ENCODE measurements around the gene KRTAP4-8.
A peak's percentile ranks its signal among the peaks of the same experiment; 100 is the strongest.
"Not testable (repeated sequence)": the region's sequence is repeated elsewhere in the genome, so short reads cannot be mapped to it uniquely, and the experiment has no call there.

KRTAP4-8 gene

DNA sequence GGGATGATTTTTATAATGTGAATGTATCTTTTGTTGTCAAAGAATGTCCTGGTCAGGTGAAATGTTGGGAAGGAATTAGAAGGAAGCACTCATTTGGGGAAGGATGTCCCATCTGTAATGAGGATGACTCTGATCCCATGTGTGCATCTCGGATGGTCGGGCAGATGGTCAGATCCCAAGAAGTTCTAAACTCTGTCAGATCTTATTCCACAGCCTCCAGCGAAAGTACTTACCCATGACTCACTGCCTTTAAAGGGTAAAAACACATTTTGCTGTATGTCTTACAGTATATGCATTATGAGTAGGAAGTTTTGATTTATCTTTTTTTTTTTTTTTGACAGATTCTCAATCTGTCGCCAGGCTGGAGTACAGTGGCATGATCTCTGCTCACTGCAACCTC lies 20.8 kb upstream of the KRTAP4-8 start:
- Histone ChIP-seq H3K4me2 (ENCODE audit: low read length) (no peak overlapping the region), H3K27me3 (ENCODE audit: control insufficient read depth, low read length) (no peaks in the 10 kb centered on the region), H3K4me3 (ENCODE audit: low read length) (no peak overlapping the region), H3K27ac (ENCODE audit: low read depth, low read length) (peak overlapping the region; percentile 91), H3K79me2 (ENCODE audit: control insufficient read depth, low read length) (no peaks in the 10 kb centered on the region), H3K36me3 (ENCODE audit: control insufficient read depth, low read length) (peaks cover 13% of the 10 kb centered on the region), H3K4me1 (ENCODE audit: control insufficient read depth, low read length) (peaks cover 82% of the 10 kb centered on the region), H3K9me3 (ENCODE audit: control insufficient read depth, insufficient read depth, low read length) (peaks cover 17% of the 10 kb centered on the region), H4K20me1 (ENCODE audit: control insufficient read depth, insufficient read depth, low read depth, low read length) (no peaks in the 10 kb centered on the region), H3F3A (ENCODE audit: control insufficient read depth, insufficient read depth) (peaks cover 18% of the 10 kb centered on the region), H3K9me2 (replicated peaks; ENCODE audit: control insufficient read depth, low read length) (no peaks in the 10 kb centered on the region)
- no peak for TF ChIP-seq EZH2phosphoT487 (IDR thresholded peaks at IDR 0.05; ENCODE audit: borderline replicate concordance, low read length)
- TF ChIP-seq, protein P1, sequence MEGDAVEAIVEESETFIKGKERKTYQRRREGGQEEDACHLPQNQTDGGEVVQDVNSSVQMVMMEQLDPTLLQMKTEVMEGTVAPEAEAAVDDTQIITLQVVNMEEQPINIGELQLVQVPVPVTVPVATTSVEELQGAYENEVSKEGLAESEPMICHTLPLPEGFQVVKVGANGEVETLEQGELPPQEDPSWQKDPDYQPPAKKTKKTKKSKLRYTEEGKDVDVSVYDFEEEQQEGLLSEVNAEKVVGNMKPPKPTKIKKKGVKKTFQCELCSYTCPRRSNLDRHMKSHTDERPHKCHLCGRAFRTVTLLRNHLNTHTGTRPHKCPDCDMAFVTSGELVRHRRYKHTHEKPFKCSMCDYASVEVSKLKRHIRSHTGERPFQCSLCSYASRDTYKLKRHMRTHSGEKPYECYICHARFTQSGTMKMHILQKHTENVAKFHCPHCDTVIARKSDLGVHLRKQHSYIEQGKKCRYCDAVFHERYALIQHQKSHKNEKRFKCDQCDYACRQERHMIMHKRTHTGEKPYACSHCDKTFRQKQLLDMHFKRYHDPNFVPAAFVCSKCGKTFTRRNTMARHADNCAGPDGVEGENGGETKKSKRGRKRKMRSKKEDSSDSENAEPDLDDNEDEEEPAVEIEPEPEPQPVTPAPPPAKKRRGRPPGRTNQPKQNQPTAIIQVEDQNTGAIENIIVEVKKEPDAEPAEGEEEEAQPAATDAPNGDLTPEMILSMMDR (IDR thresholded peaks at IDR 0.05; ENCODE audit: low read depth, low read length, poor library complexity, severe bottlenecking) = no peak

DNA sequence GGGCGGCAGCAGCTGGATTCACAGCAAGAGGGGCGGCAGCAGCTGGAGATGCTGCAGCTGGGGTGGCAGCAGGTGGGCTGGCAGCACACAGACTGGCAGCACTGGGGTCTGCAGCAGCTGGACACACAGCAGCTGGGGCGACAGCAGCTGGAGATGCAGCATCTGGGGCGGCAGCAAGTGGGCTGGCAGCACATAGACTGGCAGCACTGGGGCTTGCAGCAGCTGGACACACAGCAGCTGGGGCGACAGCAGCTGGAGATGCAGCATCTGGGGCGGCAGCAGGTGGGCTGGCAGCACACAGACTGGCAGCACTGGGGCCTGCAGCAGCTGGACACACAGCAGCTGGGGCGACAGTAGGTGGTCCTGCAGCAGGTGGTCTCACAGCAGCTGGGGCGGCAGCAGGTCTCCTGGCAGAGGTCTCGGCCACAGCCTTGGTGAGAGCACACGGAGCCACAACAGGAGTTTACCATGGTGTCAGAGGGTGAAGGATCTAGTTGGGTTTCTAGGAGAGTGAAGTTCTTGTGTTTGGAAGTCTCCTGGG lies 20.0 kb upstream of the KRTAP4-8 start, which contains the start of gene KRTAP4-11:
Gene KRTAP4-11 (minus strand): TSS at position 528 of the 541 bp plus-strand sequence. CDS start 58 bp downstream, at position 470.
- Histone ChIP-seq H3K36me3 (ENCODE audit: control insufficient read depth, low read length) (peaks cover 13% of the 10 kb centered on the region), H3K4me2 (ENCODE audit: low read length) (0 out of 2 replicates have a peak within 1 kb of the TSS, but pooled peaks have one; percentile 55), H3F3A (ENCODE audit: control insufficient read depth, insufficient read depth) (peaks cover 15% of the 10 kb centered on the region), H3K9me3 (ENCODE audit: control insufficient read depth, insufficient read depth, low read length) (peaks cover 17% of the 10 kb centered on the region), H3K4me1 (ENCODE audit: control insufficient read depth, low read length) (peaks cover 75% of the 10 kb centered on the region), H3K27ac (ENCODE audit: low read depth, low read length) (peak within 1 kb of the TSS; percentile 91)
- not testable (repeated sequence) for H3K79me2 ChIP-seq (ENCODE audit: control insufficient read depth, low read length); H3K27me3 ChIP-seq (ENCODE audit: control insufficient read depth, low read length); H3K9me2 ChIP-seq (replicated peaks; ENCODE audit: control insufficient read depth, low read length); H3K4me3 ChIP-seq (ENCODE audit: low read length); H4K20me1 ChIP-seq (ENCODE audit: control insufficient read depth, insufficient read depth, low read depth, low read length)

GRCh38 chr17:41116297-41116696 lies 18.4 kb upstream of the KRTAP4-8 start:
- no peaks in the 10 kb centered on the region for H3K79me2 ChIP-seq (ENCODE audit: control insufficient read depth, low read length)
- H3K9me2 ChIP-seq (replicated peaks; ENCODE audit: control insufficient read depth, low read length) = no peaks in the 10 kb centered on the region
- H3K4me3 ChIP-seq (ENCODE audit: low read length) = peak overlapping the region; percentile 44
- peaks cover 15% of the 10 kb centered on the region for H3F3A ChIP-seq (ENCODE audit: control insufficient read depth, insufficient read depth)
- peaks cover 59% of the 10 kb centered on the region for H3K4me1 ChIP-seq (ENCODE audit: control insufficient read depth, low read length)
- no peaks in the 10 kb centered on the region for H3K27me3 ChIP-seq (ENCODE audit: control insufficient read depth, low read length)
- peaks cover 2% of the 10 kb centered on the region; the same call in 1 of the 2 replicates for H3K36me3 ChIP-seq (ENCODE audit: control insufficient read depth, low read length)
- peaks cover 11% of the 10 kb centered on the region for H3K9me3 ChIP-seq (ENCODE audit: control insufficient read depth, insufficient read depth, low read length)
- H4K20me1 ChIP-seq (ENCODE audit: control insufficient read depth, insufficient read depth, low read depth, low read length) = no peaks in the 10 kb centered on the region
- no peak for TF ChIP-seq EZH2phosphoT487 (IDR thresholded peaks at IDR 0.05; ENCODE audit: borderline replicate concordance, low read length)
- TF ChIP-seq, protein P1 (IDR thresholded peaks at IDR 0.05; ENCODE audit: low read depth, low read length, poor library complexity, severe bottlenecking) = no peak
- H3K4me2 ChIP-seq (ENCODE audit: low read length) = peak overlapping the region; percentile 55
- H3K27ac ChIP-seq (ENCODE audit: low read depth, low read length) = peak overlapping the region; percentile 50

GRCh38 chr17:41111151-41111885 lies 13.4 kb upstream of the KRTAP4-8 start:
- no peak overlapping the region for H3K27ac ChIP-seq (ENCODE audit: low read depth, low read length)
- H3F3A ChIP-seq (ENCODE audit: control insufficient read depth, insufficient read depth) = no peaks in the 10 kb centered on the region
- H4K20me1 ChIP-seq (ENCODE audit: control insufficient read depth, insufficient read depth, low read depth, low read length) = no peaks in the 10 kb centered on the region
- H3K9me2 ChIP-seq (replicated peaks; ENCODE audit: control insufficient read depth, low read length) = no peaks in the 10 kb centered on the region
- TF ChIP-seq, protein P1 (IDR thresholded peaks at IDR 0.05; ENCODE audit: low read depth, low read length, poor library complexity, severe bottlenecking) = no peak
- no peak for TF ChIP-seq EZH2phosphoT487 (IDR thresholded peaks at IDR 0.05; ENCODE audit: borderline replicate concordance, low read length)
- no peak overlapping the region for H3K4me3 ChIP-seq (ENCODE audit: low read length)
- peaks cover 24% of the 10 kb centered on the region for H3K4me1 ChIP-seq (ENCODE audit: control insufficient read depth, low read length)
- H3K4me2 ChIP-seq (ENCODE audit: low read length) = no peak overlapping the region
- H3K27me3 ChIP-seq (ENCODE audit: control insufficient read depth, low read length) = no peaks in the 10 kb centered on the region
- H3K9me3 ChIP-seq (ENCODE audit: control insufficient read depth, insufficient read depth, low read length) = peaks cover 17% of the 10 kb centered on the region
- H3K79me2 ChIP-seq (ENCODE audit: control insufficient read depth, low read length) = no peaks in the 10 kb centered on the region
- H3K36me3 ChIP-seq (ENCODE audit: control insufficient read depth, low read length) = no peaks in the 10 kb centered on the region

GRCh38 chr17:41108728-41109386 lies 10.9 kb upstream of the KRTAP4-8 start:
- not testable (repeated sequence) for H3K27me3 ChIP-seq (ENCODE audit: control insufficient read depth, low read length); H3K9me2 ChIP-seq (replicated peaks; ENCODE audit: control insufficient read depth, low read length); H3F3A ChIP-seq (ENCODE audit: control insufficient read depth, insufficient read depth); H3K79me2 ChIP-seq (ENCODE audit: control insufficient read depth, low read length); H4K20me1 ChIP-seq (ENCODE audit: control insufficient read depth, insufficient read depth, low read depth, low read length); H3K27ac ChIP-seq (ENCODE audit: low read depth, low read length); H3K36me3 ChIP-seq (ENCODE audit: control insufficient read depth, low read length)
- peaks cover 15% of the 10 kb centered on the region for H3K4me1 ChIP-seq (ENCODE audit: control insufficient read depth, low read length)
- peaks cover 17% of the 10 kb centered on the region for H3K9me3 ChIP-seq (ENCODE audit: control insufficient read depth, insufficient read depth, low read length)
- H3K4me2 ChIP-seq (ENCODE audit: low read length) = peak overlapping the region; percentile 26; the same call in 1 of the 2 replicates
- H3K4me3 ChIP-seq (ENCODE audit: low read length) = peak overlapping the region; percentile 31; the same call in 1 of the 2 replicates
